ENCODE results near the gene DTD1.

Gene DTD1

DNA sequence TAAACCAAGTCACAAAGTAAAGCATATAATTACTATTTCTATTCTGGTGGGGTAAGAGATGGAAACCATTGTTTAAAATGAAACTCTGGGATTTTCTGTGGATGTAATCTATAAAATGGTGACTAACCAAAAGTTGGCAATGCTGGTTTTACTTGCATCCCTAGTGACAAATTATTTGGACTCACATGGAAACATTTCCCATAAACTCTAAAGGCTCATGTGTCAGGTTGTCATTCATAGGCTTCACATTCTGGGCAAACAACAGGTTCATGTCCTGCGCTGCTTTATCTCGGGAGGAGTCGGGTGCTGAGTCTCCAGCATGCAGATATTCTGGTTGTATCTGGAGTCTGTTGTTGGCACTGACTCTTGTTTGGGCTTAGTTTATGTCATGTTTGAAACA, 127.7 kb downstream of the DTD1 start:
- H3K27me3 ChIP-seq (ENCODE audit: control insufficient read depth, insufficient read depth, low read length), result no peaks in the 10 kb centered on the region
- H3K9ac ChIP-seq (ENCODE audit: low read length), result no peak overlapping the region
- H3K4me1 ChIP-seq (ENCODE audit: control insufficient read depth, low read depth, low read length), result peaks cover 5% of the 10 kb centered on the region
- H3K9me3 ChIP-seq (ENCODE audit: control insufficient read depth, low read depth, low read length), result no peaks in the 10 kb centered on the region
- no peak overlapping the region for H3K27ac ChIP-seq (ENCODE audit: low read length)
- no peak overlapping the region for H3K4me3 ChIP-seq (ENCODE audit: low read length)
- H3K36me3 ChIP-seq (ENCODE audit: control insufficient read depth, low read depth, low read length), result no peaks in the 10 kb centered on the region

DNA sequence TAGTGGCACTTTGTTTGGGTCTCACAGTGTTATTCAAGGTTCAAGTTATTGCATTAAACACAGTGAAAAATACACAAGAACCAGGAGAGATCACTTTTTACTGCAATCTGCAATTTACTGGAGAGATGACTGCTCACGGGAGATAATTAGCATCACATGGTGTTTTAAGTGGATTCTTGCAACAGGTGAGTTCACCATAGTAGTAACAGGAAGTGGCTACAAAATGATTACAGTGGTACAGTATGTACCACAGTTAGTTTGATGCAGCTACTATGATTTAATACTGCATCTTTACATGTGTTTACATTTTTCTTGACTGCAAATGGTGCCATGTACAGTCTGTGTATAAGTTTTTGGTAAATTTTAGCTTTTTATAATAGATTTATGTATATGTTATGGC, 129.2 kb downstream of the DTD1 start:
- H3K27me3 ChIP-seq (ENCODE audit: control insufficient read depth, insufficient read depth, low read length), result no peaks in the 10 kb centered on the region
- no peak overlapping the region for H3K4me3 ChIP-seq (ENCODE audit: low read length)
- H3K9me3 ChIP-seq (ENCODE audit: control insufficient read depth, low read depth, low read length), result no peaks in the 10 kb centered on the region
- H3K4me1 ChIP-seq (ENCODE audit: control insufficient read depth, low read depth, low read length), result peaks cover 5% of the 10 kb centered on the region
- no peaks in the 10 kb centered on the region for H3K36me3 ChIP-seq (ENCODE audit: control insufficient read depth, low read depth, low read length)
- H3K9ac ChIP-seq (ENCODE audit: low read length), result no peak overlapping the region
- no peak overlapping the region for H3K27ac ChIP-seq (ENCODE audit: low read length)

- Histone ChIP-seq H3K9me3 (ENCODE audit: control insufficient read depth, low read depth, low read length) (no peaks in the 10 kb centered on the region), H3K4me3 (ENCODE audit: low read length) (no peak overlapping the region), H3K36me3 (ENCODE audit: control insufficient read depth, low read depth, low read length) (no peaks in the 10 kb centered on the region), H3K27ac (ENCODE audit: low read length) (no peak overlapping the region), H3K4me1 (ENCODE audit: control insufficient read depth, low read depth, low read length) (peaks cover 3% of the 10 kb centered on the region), H3K27me3 (ENCODE audit: control insufficient read depth, insufficient read depth, low read length) (no peaks in the 10 kb centered on the region), H3K9ac (ENCODE audit: low read length) (no peak overlapping the region)
Measured at GRCh38 chr20:18718129-18718528, 130.3 kb downstream of the DTD1 start.

DNA sequence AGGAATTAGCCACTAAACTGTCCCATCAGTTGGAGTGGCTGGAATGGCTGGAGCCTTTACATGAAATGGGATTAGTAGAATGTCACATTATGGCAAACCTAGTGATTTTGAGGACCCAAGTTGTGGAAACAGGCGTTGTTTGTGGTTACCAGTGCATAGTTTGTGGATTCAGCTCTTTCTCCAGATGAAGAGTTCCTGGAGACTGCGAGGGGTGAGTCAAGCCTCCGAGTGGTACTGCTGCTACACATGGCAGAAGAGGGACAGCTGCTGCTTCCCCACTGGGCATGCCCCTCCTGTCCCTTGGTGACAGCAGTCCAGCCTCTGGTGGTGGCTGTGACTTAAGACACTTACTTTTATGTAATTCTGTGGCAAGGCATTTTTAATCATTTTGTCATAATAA, 131.6 kb downstream of the DTD1 start:
- Histone ChIP-seq H3K27me3 (ENCODE audit: control insufficient read depth, insufficient read depth, low read length) (no peaks in the 10 kb centered on the region), H3K9me3 (ENCODE audit: control insufficient read depth, low read depth, low read length) (no peaks in the 10 kb centered on the region), H3K9ac (ENCODE audit: low read length) (no peak overlapping the region), H3K4me1 (ENCODE audit: control insufficient read depth, low read depth, low read length) (no peaks in the 10 kb centered on the region), H3K27ac (ENCODE audit: low read length) (no peak overlapping the region), H3K4me3 (ENCODE audit: low read length) (no peak overlapping the region), H3K36me3 (ENCODE audit: control insufficient read depth, low read depth, low read length) (no peaks in the 10 kb centered on the region)

DNA sequence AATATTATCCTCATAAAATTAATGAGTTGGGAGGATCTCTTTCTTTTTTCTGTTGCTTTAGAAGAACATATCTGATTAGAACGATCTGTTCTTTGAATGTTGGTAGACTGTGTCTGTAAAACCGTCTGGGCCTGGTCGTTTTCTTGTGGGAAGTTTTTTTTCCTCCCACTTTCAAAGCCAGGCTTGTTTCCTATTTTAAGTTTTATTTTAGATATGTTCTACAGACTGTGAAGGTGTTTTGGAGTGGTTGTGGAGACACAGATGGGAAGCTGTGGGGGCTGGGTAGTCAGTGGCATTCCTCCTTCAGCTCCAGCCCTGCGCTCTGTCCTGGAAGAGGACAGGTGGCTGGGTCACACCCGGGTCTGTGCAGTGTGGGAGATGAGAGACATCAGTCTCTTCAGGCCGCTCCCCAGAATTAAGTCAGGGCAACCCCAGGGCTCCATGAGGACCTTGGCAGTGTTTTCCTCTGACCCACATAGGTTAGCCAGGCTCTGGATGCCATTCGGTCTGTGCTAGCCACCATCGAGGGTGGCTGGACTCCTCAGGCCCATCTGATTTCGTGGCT, 133.8 kb downstream of the DTD1 start:
- H3K9me3 ChIP-seq (ENCODE audit: control insufficient read depth, low read depth, low read length), result no peaks in the 10 kb centered on the region
- no peak overlapping the region for H3K9ac ChIP-seq (ENCODE audit: low read length)
- H3K36me3 ChIP-seq (ENCODE audit: control insufficient read depth, low read depth, low read length), result no peaks in the 10 kb centered on the region
- H3K4me1 ChIP-seq (ENCODE audit: control insufficient read depth, low read depth, low read length), result peaks cover 3% of the 10 kb centered on the region
- no peak overlapping the region for H3K27ac ChIP-seq (ENCODE audit: low read length)
- no peaks in the 10 kb centered on the region for H3K27me3 ChIP-seq (ENCODE audit: control insufficient read depth, insufficient read depth, low read length)
- H3K4me3 ChIP-seq (ENCODE audit: low read length), result no peak overlapping the region

- Histone ChIP-seq H3K4me3 (ENCODE audit: low read length) (no peak overlapping the region), H3K4me1 (ENCODE audit: control insufficient read depth, low read depth, low read length) (peaks cover 3% of the 10 kb centered on the region)
Measured at GRCh38 chr20:18722371-18722770, 134.5 kb downstream of the DTD1 start.

GRCh38 chr20:18724077-18724476, 136.2 kb downstream of the DTD1 start:
- H3K4me1 ChIP-seq (ENCODE audit: control insufficient read depth, low read depth, low read length), result peaks cover 3% of the 10 kb centered on the region
- H3K27me3 ChIP-seq (ENCODE audit: control insufficient read depth, insufficient read depth, low read length), result no peaks in the 10 kb centered on the region
- no peaks in the 10 kb centered on the region for H3K9me3 ChIP-seq (ENCODE audit: control insufficient read depth, low read depth, low read length)
- no peaks in the 10 kb centered on the region for H3K36me3 ChIP-seq (ENCODE audit: control insufficient read depth, low read depth, low read length)
- no peak overlapping the region for H3K27ac ChIP-seq (ENCODE audit: low read length)
- H3K4me3 ChIP-seq (ENCODE audit: low read length), result no peak overlapping the region
- H3K9ac ChIP-seq (ENCODE audit: low read length), result no peak overlapping the region

More at GRCh38 chr20:18722371-18722770, 134.5 kb downstream of the DTD1 start:
- no peak overlapping the region for H3K9ac ChIP-seq (ENCODE audit: low read length)
- no peaks in the 10 kb centered on the region for H3K9me3 ChIP-seq (ENCODE audit: control insufficient read depth, low read depth, low read length)
- H3K27ac ChIP-seq (ENCODE audit: low read length), result no peak overlapping the region
- no peaks in the 10 kb centered on the region for H3K36me3 ChIP-seq (ENCODE audit: control insufficient read depth, low read depth, low read length)
- no peaks in the 10 kb centered on the region for H3K27me3 ChIP-seq (ENCODE audit: control insufficient read depth, insufficient read depth, low read length)

GRCh38 chr20:18724788-18725464, 137.1 kb downstream of the DTD1 start:
- no peak overlapping the region for H3K9ac ChIP-seq (ENCODE audit: low read length)
- no peak overlapping the region for H3K4me3 ChIP-seq (ENCODE audit: low read length)
- peaks cover 3% of the 10 kb centered on the region for H3K4me1 ChIP-seq (ENCODE audit: control insufficient read depth, low read depth, low read length)
- no peaks in the 10 kb centered on the region for H3K27me3 ChIP-seq (ENCODE audit: control insufficient read depth, insufficient read depth, low read length)
- no peaks in the 10 kb centered on the region for H3K36me3 ChIP-seq (ENCODE audit: control insufficient read depth, low read depth, low read length)
- H3K9me3 ChIP-seq (ENCODE audit: control insufficient read depth, low read depth, low read length), result no peaks in the 10 kb centered on the region
- H3K27ac ChIP-seq (ENCODE audit: low read length), result no peak overlapping the region

DNA sequence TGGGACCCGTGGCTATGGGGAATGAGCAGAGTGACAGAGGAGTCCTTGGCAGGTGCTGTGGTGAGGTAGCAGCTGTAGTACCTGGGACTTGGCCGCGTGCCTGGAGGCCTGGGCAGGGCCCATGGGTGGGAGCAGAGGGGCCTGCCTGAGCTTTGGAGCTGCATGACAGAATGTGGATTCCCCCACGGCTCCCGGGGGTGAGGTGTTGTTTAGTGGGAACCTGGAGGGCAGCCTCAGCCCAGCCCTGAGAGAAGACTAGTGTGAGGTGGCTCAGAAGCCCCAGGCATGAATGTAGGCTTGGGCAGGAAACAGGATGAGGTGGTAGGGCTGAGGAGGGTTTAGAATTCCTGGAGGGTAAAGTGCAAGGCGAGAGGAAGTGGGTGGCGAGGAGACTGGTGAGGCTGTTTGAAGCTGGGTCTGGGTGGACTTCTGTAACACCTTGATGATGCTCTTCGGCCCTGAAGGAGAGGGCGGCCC, 139.2 kb downstream of the DTD1 start:
- H3K9ac ChIP-seq (ENCODE audit: low read length), result no peak overlapping the region
- H3K27me3 ChIP-seq (ENCODE audit: control insufficient read depth, insufficient read depth, low read length), result no peaks in the 10 kb centered on the region

GRCh38 chr20:18728165-18728869, 140.5 kb downstream of the DTD1 start:
- Histone ChIP-seq H3K27me3 (ENCODE audit: control insufficient read depth, insufficient read depth, low read length) (no peaks in the 10 kb centered on the region), H3K9me3 (ENCODE audit: control insufficient read depth, low read depth, low read length) (no peaks in the 10 kb centered on the region), H3K4me3 (ENCODE audit: low read length) (no peak overlapping the region), H3K9ac (ENCODE audit: low read length) (no peak overlapping the region), H3K4me1 (ENCODE audit: control insufficient read depth, low read depth, low read length) (peaks cover 3% of the 10 kb centered on the region), H3K36me3 (ENCODE audit: control insufficient read depth, low read depth, low read length) (no peaks in the 10 kb centered on the region), H3K27ac (ENCODE audit: low read length) (no peak overlapping the region)

More for the DNA sequence above, 139.2 kb downstream of the DTD1 start:
- no peaks in the 10 kb centered on the region for H3K9me3 ChIP-seq (ENCODE audit: control insufficient read depth, low read depth, low read length)
- H3K27ac ChIP-seq (ENCODE audit: low read length), result no peak overlapping the region
- no peak overlapping the region for H3K4me3 ChIP-seq (ENCODE audit: low read length)
- peaks cover 3% of the 10 kb centered on the region for H3K4me1 ChIP-seq (ENCODE audit: control insufficient read depth, low read depth, low read length)
- H3K36me3 ChIP-seq (ENCODE audit: control insufficient read depth, low read depth, low read length), result no peaks in the 10 kb centered on the region

DNA sequence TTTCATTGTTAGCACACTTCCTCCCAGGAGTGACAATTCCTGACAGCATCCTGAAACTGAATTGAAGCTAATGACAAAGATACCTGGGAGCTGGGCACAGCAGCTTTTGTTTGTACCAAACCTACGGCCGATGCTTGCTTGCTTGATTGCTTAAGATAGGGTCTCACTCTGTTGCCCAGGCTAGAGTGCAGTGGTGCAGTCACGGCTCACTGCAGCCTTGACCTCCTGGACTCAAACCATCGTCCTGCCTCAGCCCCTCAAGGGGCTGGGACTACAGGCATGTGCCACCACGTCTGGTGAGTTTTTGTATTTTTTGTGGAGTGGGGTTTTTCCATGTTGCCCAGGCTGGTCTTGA, 141.0 kb downstream of the DTD1 start:
- Histone ChIP-seq H3K4me1 (ENCODE audit: control insufficient read depth, low read depth, low read length) (peaks cover 3% of the 10 kb centered on the region), H3K4me3 (ENCODE audit: low read length) (no peak overlapping the region), H3K27ac (ENCODE audit: low read length) (no peak overlapping the region), H3K27me3 (ENCODE audit: control insufficient read depth, insufficient read depth, low read length) (no peaks in the 10 kb centered on the region), H3K9me3 (ENCODE audit: control insufficient read depth, low read depth, low read length) (no peaks in the 10 kb centered on the region), H3K36me3 (ENCODE audit: control insufficient read depth, low read depth, low read length) (no peaks in the 10 kb centered on the region), H3K9ac (ENCODE audit: low read length) (no peak overlapping the region)

Data from iPS-18a (cell line).